ENCODE results near the gene CHST4. TPM values are rescaled to one million over a fixed set of nuclear protein-coding genes. Genes with fewer than 3 reads are reported as not detected.

Gene CHST4
- polyA plus RNA-seq, 1 donor (not counting 4 experiments of a cell fraction or from before 2014, with no cell fraction given), result 0.14 TPM

GRCh38 chr16:71491054-71491453, 35.2 kb upstream of the CHST4 start:
- no peaks in the 10 kb centered on the region for H4K20me1 ChIP-seq (ENCODE audit: control insufficient read depth, extremely low read depth, insufficient read depth, low read length)
- H3K9me1 ChIP-seq (ENCODE audit: control insufficient read depth, extremely low read depth, insufficient read depth, low read length), result no peaks in the 10 kb centered on the region
- no peak overlapping the region for H3K4me2 ChIP-seq (ENCODE audit: control insufficient read depth, extremely low read depth, insufficient read depth, low read depth, low read length)
- FAIRE-seq (no peak), DNase-seq (ENCODE audit: low read depth, low spot score) (no peak)
- no peak overlapping the region for H2AFZ ChIP-seq (ENCODE audit: control insufficient read depth, low read length)
- dilution Hi-C loops (cut with MboI; ENCODE audit: extremely low pct_ligation_motif_present, low sequenced_read_pairs), result no loop called here
- no peak overlapping the region for H3K27ac ChIP-seq (ENCODE audit: control insufficient read depth, insufficient read depth, low read length)
- TF ChIP-seq CTCF (optimal IDR thresholded peaks at IDR 0.05 in 1 of 3, IDR thresholded peaks at IDR 0.05 in 1 of 3, conservative IDR thresholded peaks at IDR 0.05 in 1 of 3; ENCODE audit: extremely low read depth in 1 of 3, insufficient read depth in 2 of 3, low read length in 3 of 3) (no peak), EZH2 (IDR thresholded peaks at IDR 0.05; ENCODE audit: low read length) (no peak)
- H3K27me3 ChIP-seq (ENCODE audit: control insufficient read depth, extremely low read depth, insufficient read depth, low read length), result no peaks in the 10 kb centered on the region
- H3K79me2 ChIP-seq (ENCODE audit: control insufficient read depth, insufficient read depth, low read length), result no peaks in the 10 kb centered on the region
- H3K9me3 ChIP-seq (ENCODE audit: control insufficient read depth, low read depth, low read length), result no peaks in the 10 kb centered on the region
- H3K4me1 ChIP-seq (ENCODE audit: control insufficient read depth, extremely low read depth, insufficient read depth, low read length), result no peaks in the 10 kb centered on the region
- no peak overlapping the region for H3K9ac ChIP-seq (ENCODE audit: control insufficient read depth, extremely low read depth, insufficient read depth, low read length)
- no peaks in the 10 kb centered on the region for H3K36me3 ChIP-seq (ENCODE audit: control insufficient read depth in 2 of 2, extremely low read depth in 1 of 2, insufficient read depth in 2 of 2, low read length in 2 of 2)
- H3K4me3 ChIP-seq (ENCODE audit: control insufficient read depth in 2 of 3, extremely low read depth in 1 of 3, insufficient read depth in 2 of 3, low read depth in 1 of 3, low read length in 3 of 3), result no peak overlapping the region

DNA sequence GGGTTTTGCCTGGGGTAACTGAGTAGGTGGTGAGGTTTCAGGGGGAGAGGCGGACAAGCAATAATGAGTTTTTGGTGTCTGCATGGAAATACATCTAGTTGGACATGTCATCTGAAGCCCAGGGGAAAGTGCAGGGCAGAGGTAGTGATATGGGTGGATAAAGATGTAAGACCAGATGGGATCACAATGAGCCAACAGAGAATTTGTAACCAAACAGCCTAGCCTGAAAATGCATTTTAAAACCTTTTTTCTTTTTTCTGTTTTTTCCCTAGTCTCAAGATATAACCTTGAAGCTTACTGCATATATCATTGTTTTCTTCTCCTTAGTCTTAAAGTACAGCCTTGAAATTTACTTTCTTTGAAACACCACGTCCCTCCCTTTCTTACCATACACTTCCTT, 33.4 kb upstream of the CHST4 start:
- Histone ChIP-seq H3K4me2 (ENCODE audit: control insufficient read depth, extremely low read depth, insufficient read depth, low read depth, low read length) (no peak overlapping the region), H4K20me1 (ENCODE audit: control insufficient read depth, extremely low read depth, insufficient read depth, low read length) (no peaks in the 10 kb centered on the region), H3K4me1 (ENCODE audit: control insufficient read depth, extremely low read depth, insufficient read depth, low read length) (no peaks in the 10 kb centered on the region), H3K9me3 (ENCODE audit: control insufficient read depth, low read depth, low read length) (no peaks in the 10 kb centered on the region), H3K4me3 (ENCODE audit: control insufficient read depth in 2 of 3, extremely low read depth in 1 of 3, insufficient read depth in 2 of 3, low read depth in 1 of 3, low read length in 3 of 3) (no peak overlapping the region), H3K27me3 (ENCODE audit: control insufficient read depth, extremely low read depth, insufficient read depth, low read length) (no peaks in the 10 kb centered on the region), H3K27ac (ENCODE audit: control insufficient read depth, insufficient read depth, low read length) (no peak overlapping the region), H2AFZ (ENCODE audit: control insufficient read depth, low read length) (no peak overlapping the region), H3K36me3 (ENCODE audit: control insufficient read depth in 2 of 2, extremely low read depth in 1 of 2, insufficient read depth in 2 of 2, low read length in 2 of 2) (no peaks in the 10 kb centered on the region), H3K9ac (ENCODE audit: control insufficient read depth, extremely low read depth, insufficient read depth, low read length) (no peak overlapping the region), H3K9me1 (ENCODE audit: control insufficient read depth, extremely low read depth, insufficient read depth, low read length) (no peaks in the 10 kb centered on the region), H3K79me2 (ENCODE audit: control insufficient read depth, insufficient read depth, low read length) (no peaks in the 10 kb centered on the region)
- DNase-seq (ENCODE audit: low read depth, low spot score) (no peak), FAIRE-seq (no peak)
- TF ChIP-seq CTCF (optimal IDR thresholded peaks at IDR 0.05 in 1 of 3, IDR thresholded peaks at IDR 0.05 in 1 of 3, conservative IDR thresholded peaks at IDR 0.05 in 1 of 3; ENCODE audit: extremely low read depth in 1 of 3, insufficient read depth in 2 of 3, low read length in 3 of 3) (no peak), EZH2 (IDR thresholded peaks at IDR 0.05; ENCODE audit: low read length) (no peak)
- dilution Hi-C loops (cut with MboI; ENCODE audit: extremely low pct_ligation_motif_present, low sequenced_read_pairs), result no loop called here
